ENCODE results near the gene VAV2. TPM values are rescaled to one million over a fixed set of nuclear protein-coding genes. Genes with fewer than 3 reads are reported as not detected.

Gene VAV2
- total and polyA plus RNA-seq, 2 donors, result 5.4 to 9.8 TPM

DNA sequence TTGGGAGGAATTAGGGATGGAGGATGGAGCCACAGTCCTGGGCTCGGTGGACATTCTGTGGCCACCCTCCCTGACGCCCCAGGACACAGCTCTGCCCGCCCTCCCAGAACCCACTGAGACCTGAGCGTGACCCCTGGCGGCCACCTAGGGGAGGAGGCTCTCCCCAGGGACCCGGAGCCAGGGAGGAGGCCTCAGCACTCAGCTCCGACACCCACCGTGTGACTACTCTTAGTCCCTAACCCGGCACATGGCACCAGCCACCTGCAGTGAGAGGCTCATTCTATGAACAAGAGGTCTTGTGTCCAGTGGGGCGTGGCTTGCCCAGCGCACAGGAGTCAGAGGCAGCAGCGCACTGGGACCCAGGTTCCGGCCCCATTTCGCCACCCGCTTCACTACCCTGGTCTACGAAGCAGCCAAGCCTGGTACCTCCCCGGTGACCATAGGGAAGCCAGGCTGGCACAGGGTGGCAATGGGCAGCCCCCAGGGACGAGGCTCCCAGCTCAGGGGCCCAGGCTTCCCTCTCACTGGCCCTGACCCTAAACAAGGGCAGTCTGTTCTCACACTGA lies 264.2 kb downstream of the VAV2 start:
- Histone ChIP-seq H3K4me3 (ENCODE audit: low read length in 2 of 2) (no peak overlapping the region), H3K27me3 (ENCODE audit: control insufficient read depth in 2 of 2, insufficient read depth in 1 of 2, low read length in 1 of 2) (peaks cover 0 to 22% of the 10 kb centered on the region in 2 donors), H3K4me1 (ENCODE audit: control insufficient read depth in 2 of 2, insufficient read depth in 2 of 2, low read length in 2 of 2) (peaks cover 0 to 16% of the 10 kb centered on the region in 2 donors), H3K9me3 (ENCODE audit: control insufficient read depth in 2 of 2, insufficient read depth in 1 of 2, low read length in 1 of 2) (no peaks in the 10 kb centered on the region), H3K36me3 (ENCODE audit: control insufficient read depth in 2 of 2, insufficient read depth in 2 of 2, low read length in 1 of 2) (no peaks in the 10 kb centered on the region), H3K27ac (ENCODE audit: low read depth in 1 of 2, low read length in 1 of 2) (no peak overlapping the region)
- DNase-seq (ENCODE audit: low read depth in 6 of 9, low spot score in 9 of 9), result no peak
- 97% methylated on average over 18 of the region's 18 CpGs for WGBS

GRCh38 chr9:133727277-133727875 lies 264.7 kb downstream of the VAV2 start:
- DNase-seq (ENCODE audit: low read depth in 6 of 9, low spot score in 9 of 9), result no peak
- Histone ChIP-seq H3K9me3 (ENCODE audit: control insufficient read depth in 2 of 2, insufficient read depth in 1 of 2, low read length in 1 of 2) (no peaks in the 10 kb centered on the region), H3K4me3 (ENCODE audit: low read length in 2 of 2) (no peak overlapping the region), H3K27ac (ENCODE audit: low read depth in 1 of 2, low read length in 1 of 2) (no peak overlapping the region), H3K4me1 (ENCODE audit: control insufficient read depth in 2 of 2, insufficient read depth in 2 of 2, low read length in 2 of 2) (peaks cover 0 to 16% of the 10 kb centered on the region in 2 donors), H3K27me3 (ENCODE audit: control insufficient read depth in 2 of 2, insufficient read depth in 1 of 2, low read length in 1 of 2) (peaks cover 0 to 22% of the 10 kb centered on the region in 2 donors), H3K36me3 (ENCODE audit: control insufficient read depth in 2 of 2, insufficient read depth in 2 of 2, low read length in 1 of 2) (no peaks in the 10 kb centered on the region)
- WGBS, result 43% methylated on average over 10 of the region's 10 CpGs

DNA sequence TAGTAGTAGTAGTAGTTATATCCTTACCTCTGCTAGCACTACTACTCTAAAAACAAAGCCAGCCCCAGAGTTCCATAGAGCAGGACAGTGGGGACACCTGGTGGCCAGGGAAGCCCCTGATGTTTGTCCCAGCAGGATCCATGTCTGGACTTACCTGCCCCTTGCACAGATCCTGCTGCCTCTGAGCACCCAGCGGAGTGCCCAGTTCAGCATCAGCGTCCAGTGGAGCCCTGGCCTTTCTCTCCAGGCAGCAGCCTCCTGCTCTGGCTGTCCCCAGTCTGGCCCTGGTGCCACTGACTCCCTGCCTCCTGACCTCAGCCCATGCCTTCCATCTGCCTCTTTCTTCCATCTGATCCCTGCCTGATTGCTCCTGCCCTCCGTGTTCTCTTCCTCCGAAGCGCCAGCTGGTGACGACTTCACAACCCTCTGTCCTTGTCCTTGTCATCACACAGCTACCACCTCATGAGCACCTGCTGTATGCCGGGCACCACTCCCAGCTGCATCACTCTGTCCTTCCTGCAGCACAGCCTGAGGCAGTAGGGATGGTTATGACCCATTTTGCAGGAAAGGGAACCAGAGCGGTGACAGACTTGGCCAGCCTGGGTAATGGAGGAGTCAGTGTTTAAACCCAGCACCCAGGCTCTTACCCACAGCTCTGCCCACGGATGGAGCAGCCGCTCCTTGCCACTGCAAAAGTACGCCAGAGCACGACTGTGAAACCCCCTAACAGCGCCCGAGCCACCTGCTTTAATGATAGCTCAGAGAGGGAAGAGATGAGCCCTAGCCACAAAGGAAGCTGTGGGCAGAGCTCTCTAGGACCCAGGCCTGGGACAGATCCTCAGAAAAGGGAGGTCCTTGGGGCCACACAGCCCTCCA lies 265.5 kb downstream of the VAV2 start:
- H3K4me1 ChIP-seq (ENCODE audit: control insufficient read depth in 2 of 2, insufficient read depth in 2 of 2, low read length in 2 of 2), result peaks cover 0 to 16% of the 10 kb centered on the region in 2 donors
- H3K4me3 ChIP-seq (ENCODE audit: low read length in 2 of 2), result no peak overlapping the region
- peaks cover 0 to 22% of the 10 kb centered on the region in 2 donors for H3K27me3 ChIP-seq (ENCODE audit: control insufficient read depth in 2 of 2, insufficient read depth in 1 of 2, low read length in 1 of 2)
- no peaks in the 10 kb centered on the region for H3K36me3 ChIP-seq (ENCODE audit: control insufficient read depth in 2 of 2, insufficient read depth in 2 of 2, low read length in 1 of 2)
- 37% methylated on average over 14 of the region's 14 CpGs for WGBS
- DNase-seq (ENCODE audit: low read depth in 6 of 9, low spot score in 9 of 9), result peak in 2 of 9 donors; percentile 60 to 67
- no peaks in the 10 kb centered on the region for H3K9me3 ChIP-seq (ENCODE audit: control insufficient read depth in 2 of 2, insufficient read depth in 1 of 2, low read length in 1 of 2)
- no peak overlapping the region for H3K27ac ChIP-seq (ENCODE audit: low read depth in 1 of 2, low read length in 1 of 2)

GRCh38 chr9:133725886-133726285 lies 266.2 kb downstream of the VAV2 start:
- H3K4me3 ChIP-seq (ENCODE audit: low read length in 2 of 2), result no peak overlapping the region
- DNase-seq (ENCODE audit: low read depth in 6 of 9, low spot score in 9 of 9), result no peak

DNA sequence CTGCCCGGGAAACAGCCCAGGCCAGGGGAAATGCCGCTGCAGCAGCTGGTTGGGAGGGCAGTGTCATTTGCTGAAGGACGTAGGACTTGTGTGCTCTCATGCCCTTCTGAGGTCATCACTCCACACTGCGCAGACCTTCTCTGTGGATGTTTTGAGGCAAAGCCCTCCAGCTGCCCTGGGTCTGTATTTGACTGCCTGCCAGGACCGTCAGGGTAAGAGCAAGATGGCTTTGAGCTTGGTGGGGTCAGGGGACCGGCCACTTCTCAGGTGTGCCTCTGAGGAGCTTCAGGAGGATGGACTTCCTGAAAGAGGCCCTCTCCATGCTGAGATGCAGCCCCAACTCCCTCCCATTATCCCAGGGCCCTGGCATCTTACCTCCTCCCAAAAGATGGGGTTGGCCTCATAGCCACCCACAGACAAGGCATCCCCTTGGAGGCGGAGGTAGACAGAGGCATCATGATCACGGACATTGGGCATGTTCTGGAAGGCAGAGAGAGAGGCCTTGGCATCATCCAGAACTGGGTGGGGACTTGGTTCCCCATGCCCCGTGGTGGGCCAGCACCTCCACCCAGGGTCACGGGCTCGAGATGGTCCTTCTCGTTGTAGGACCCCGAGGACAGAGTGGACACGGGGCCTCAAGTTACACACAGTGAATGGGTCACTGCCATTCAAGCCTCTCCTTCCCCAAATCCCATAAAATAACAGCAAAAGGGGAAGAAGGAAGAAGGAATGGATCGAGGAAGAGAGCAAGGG lies 273.4 kb downstream of the VAV2 start:
- Histone ChIP-seq H3K27me3 (ENCODE audit: control insufficient read depth in 2 of 2, insufficient read depth in 1 of 2, low read length in 1 of 2) (peaks cover 2 to 12% of the 10 kb centered on the region in 2 donors), H3K27ac (ENCODE audit: low read depth in 1 of 2, low read length in 1 of 2) (no peak overlapping the region), H3K4me3 (ENCODE audit: low read length in 2 of 2) (no peak overlapping the region), H3K9me3 (ENCODE audit: control insufficient read depth in 2 of 2, insufficient read depth in 1 of 2, low read length in 1 of 2) (peaks cover 0 to 2% of the 10 kb centered on the region in 2 donors), H3K4me1 (ENCODE audit: control insufficient read depth in 2 of 2, insufficient read depth in 2 of 2, low read length in 2 of 2) (peaks cover 0 to 19% of the 10 kb centered on the region in 2 donors), H3K36me3 (ENCODE audit: control insufficient read depth in 2 of 2, insufficient read depth in 2 of 2, low read length in 1 of 2) (no peaks in the 10 kb centered on the region)
- 96% methylated on average over 15 of the region's 15 CpGs for WGBS
- no peak for DNase-seq (ENCODE audit: low read depth in 6 of 9, low spot score in 9 of 9)

More at GRCh38 chr9:133725886-133726285, 266.2 kb downstream of the VAV2 start:
- H3K4me1 ChIP-seq (ENCODE audit: control insufficient read depth in 2 of 2, insufficient read depth in 2 of 2, low read length in 2 of 2), result peaks cover 0 to 16% of the 10 kb centered on the region in 2 donors
- 90% methylated on average over 7 of the region's 7 CpGs for WGBS
- H3K9me3 ChIP-seq (ENCODE audit: control insufficient read depth in 2 of 2, insufficient read depth in 1 of 2, low read length in 1 of 2), result no peaks in the 10 kb centered on the region
- H3K36me3 ChIP-seq (ENCODE audit: control insufficient read depth in 2 of 2, insufficient read depth in 2 of 2, low read length in 1 of 2), result no peaks in the 10 kb centered on the region
- H3K27me3 ChIP-seq (ENCODE audit: control insufficient read depth in 2 of 2, insufficient read depth in 1 of 2, low read length in 1 of 2), result peaks cover 0 to 20% of the 10 kb centered on the region in 2 donors
- H3K27ac ChIP-seq (ENCODE audit: low read depth in 1 of 2, low read length in 1 of 2), result no peak overlapping the region

DNA sequence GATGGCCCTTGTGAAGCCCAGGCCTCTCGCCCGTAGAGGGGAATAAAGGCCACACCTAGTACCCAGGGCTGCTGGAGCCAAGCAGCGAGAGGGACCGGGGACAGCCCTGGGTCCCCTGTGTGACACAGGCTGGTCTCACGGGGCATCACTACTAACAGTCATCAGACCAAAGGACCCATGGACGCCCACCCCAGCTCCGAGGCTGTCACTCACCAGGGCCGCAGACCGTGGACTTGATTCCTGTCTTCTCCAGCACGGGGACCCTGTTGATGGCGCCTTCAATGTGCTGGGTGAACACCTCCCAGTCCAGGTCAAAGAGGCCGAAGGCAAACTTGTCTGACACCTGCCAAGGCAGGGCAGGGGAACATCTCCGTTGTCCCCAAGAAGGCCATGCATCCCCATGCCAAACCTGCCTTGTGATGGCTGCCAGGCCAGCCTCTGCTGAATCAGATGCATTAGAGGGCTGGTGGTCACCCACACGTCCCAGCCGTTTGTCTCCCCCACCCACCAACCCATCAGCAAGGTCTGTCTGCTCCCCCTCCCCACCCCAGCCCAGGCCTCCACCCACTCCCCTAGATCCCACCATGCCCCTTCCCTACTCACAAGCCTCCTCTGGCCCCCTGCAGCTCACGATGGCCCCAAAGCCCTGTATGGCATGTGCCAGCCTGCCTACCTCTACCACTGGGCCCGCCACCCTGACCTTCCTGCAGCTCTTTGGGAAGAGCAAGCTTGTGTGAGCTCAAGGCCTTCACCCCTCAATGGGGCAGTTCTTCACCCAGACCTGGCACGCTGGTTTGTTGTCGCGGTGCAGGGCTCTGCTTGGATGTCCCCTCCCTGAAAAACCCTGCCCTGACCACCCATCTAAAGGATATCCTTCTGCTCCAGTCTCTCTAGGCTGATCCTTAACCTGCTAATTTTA lies 274.8 kb downstream of the VAV2 start:
- WGBS, result 97% methylated on average over 20 of the region's 20 CpGs
- Histone ChIP-seq H3K4me3 (ENCODE audit: low read length in 2 of 2) (no peak overlapping the region), H3K36me3 (ENCODE audit: control insufficient read depth in 2 of 2, insufficient read depth in 2 of 2, low read length in 1 of 2) (no peaks in the 10 kb centered on the region), H3K27me3 (ENCODE audit: control insufficient read depth in 2 of 2, insufficient read depth in 1 of 2, low read length in 1 of 2) (peaks cover 2 to 26% of the 10 kb centered on the region in 2 donors), H3K27ac (ENCODE audit: low read depth in 1 of 2, low read length in 1 of 2) (no peak overlapping the region), H3K9me3 (ENCODE audit: control insufficient read depth in 2 of 2, insufficient read depth in 1 of 2, low read length in 1 of 2) (peaks cover 0 to 5% of the 10 kb centered on the region in 2 donors), H3K4me1 (ENCODE audit: control insufficient read depth in 2 of 2, insufficient read depth in 2 of 2, low read length in 2 of 2) (peaks cover 12 to 32% of the 10 kb centered on the region in 2 donors)
- DNase-seq (ENCODE audit: low read depth in 6 of 9, low spot score in 9 of 9), result no peak

DNA sequence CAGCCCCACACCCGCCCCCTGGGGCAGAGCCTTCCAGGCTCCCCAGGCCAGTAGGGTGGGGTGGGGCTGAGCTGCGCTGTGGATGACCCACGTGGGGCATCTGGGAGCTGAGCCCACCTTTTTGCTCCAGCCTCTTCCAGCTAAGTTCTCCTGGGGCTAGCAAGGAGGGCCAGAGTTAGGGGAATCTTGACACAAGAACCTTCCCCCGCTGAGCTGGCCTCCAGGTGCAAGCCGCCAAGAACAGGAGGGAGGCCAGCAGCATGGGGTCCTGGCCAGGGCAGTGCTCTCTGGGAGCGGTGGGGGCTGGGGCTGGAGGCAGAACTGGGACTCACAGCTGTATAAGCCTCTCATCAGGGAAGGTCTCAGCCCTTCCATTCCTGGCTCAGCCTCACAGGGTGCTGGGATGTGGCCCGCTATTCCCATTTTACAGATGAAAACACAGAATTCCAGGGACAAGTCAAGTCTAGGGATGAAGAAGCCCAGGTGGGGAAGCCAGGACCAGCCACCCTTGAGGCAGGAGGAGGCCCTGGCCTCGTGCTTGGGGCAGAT lies 275.5 kb downstream of the VAV2 start:
- peaks cover 14 to 40% of the 10 kb centered on the region in 2 donors for H3K4me1 ChIP-seq (ENCODE audit: control insufficient read depth in 2 of 2, insufficient read depth in 2 of 2, low read length in 2 of 2)
- no peak overlapping the region for H3K27ac ChIP-seq (ENCODE audit: low read depth in 1 of 2, low read length in 1 of 2)
- H3K36me3 ChIP-seq (ENCODE audit: control insufficient read depth in 2 of 2, insufficient read depth in 2 of 2, low read length in 1 of 2), result no peaks in the 10 kb centered on the region
- H3K4me3 ChIP-seq (ENCODE audit: low read length in 2 of 2), result no peak overlapping the region
- H3K9me3 ChIP-seq (ENCODE audit: control insufficient read depth in 2 of 2, insufficient read depth in 1 of 2, low read length in 1 of 2), result peaks cover 0 to 5% of the 10 kb centered on the region in 2 donors
- peaks cover 2 to 33% of the 10 kb centered on the region in 2 donors for H3K27me3 ChIP-seq (ENCODE audit: control insufficient read depth in 2 of 2, insufficient read depth in 1 of 2, low read length in 1 of 2)
- WGBS, result 90% methylated on average over 8 of the region's 8 CpGs
- no peak for DNase-seq (ENCODE audit: low read depth in 6 of 9, low spot score in 9 of 9)
